HG03175 (cell line): ENCODE data around the gene RETREG3.
"Not testable (repeated sequence)": the region's sequence is repeated elsewhere in the genome, so short reads cannot be mapped to it uniquely, and the experiment has no call there.

Source experiments
- ATAC-seq: cut with Tn5 transposase; IDR thresholded peaks from one replicate; pipeline ENCODE4 v1.9.1; 2021; ENCODE audit warnings: mild to moderate bottlenecking, moderate library complexity; ENCODE audit not compliant: unreplicated experiment

RETREG3 gene

GRCh38 chr17:42613699-42614295, 4.6 kb upstream of the RETREG3 start:
- ATAC-seq: no peak

- ATAC-seq: no peak
Observed at GRCh38 chr17:42612013-42612412, 2.8 kb upstream of the RETREG3 start.

GRCh38 chr17:42609814-42610801, 934 bp upstream of the RETREG3 start:
- ATAC-seq: not testable (repeated sequence)

GRCh38 chr17:42608305-42609181, 631 bp downstream of the RETREG3 start:
- peak; percentile 36 for ATAC-seq

- no peak for ATAC-seq
Observed at GRCh38 chr17:42607769-42608168, 1.4 kb downstream of the RETREG3 start.

- no peak for ATAC-seq
Observed at GRCh38 chr17:42603318-42603717, 5.9 kb downstream of the RETREG3 start.

GRCh38 chr17:42598905-42599304, 10.3 kb downstream of the RETREG3 start:
- no peak for ATAC-seq

GRCh38 chr17:42596386-42596785, 12.8 kb downstream of the RETREG3 start:
- ATAC-seq: no peak

GRCh38 chr17:42591411-42591810, 17.8 kb downstream of the RETREG3 start:
- no peak for ATAC-seq

GRCh38 chr17:42590886-42591285, 18.3 kb downstream of the RETREG3 start:
- no peak for ATAC-seq

- no peak for ATAC-seq
Observed at GRCh38 chr17:42586514-42587230, 22.5 kb downstream of the RETREG3 start.

GRCh38 chr17:42585353-42585752, 23.8 kb downstream of the RETREG3 start:
- ATAC-seq: no peak

- ATAC-seq: no peak
Observed at GRCh38 chr17:42584880-42585279, 24.3 kb downstream of the RETREG3 start.

GRCh38 chr17:42581744-42582270, 27.4 kb downstream of the RETREG3 start:
- ATAC-seq: no peak

- no peak for ATAC-seq
Observed at GRCh38 chr17:42579794-42580551, 29.2 kb downstream of the RETREG3 start.

GRCh38 chr17:42578282-42578869, 30.8 kb downstream of the RETREG3 start:
- peak; percentile 53 for ATAC-seq

GRCh38 chr17:42577532-42578281, 31.5 kb downstream of the RETREG3 start, which contains the start of gene PSMC3IP:
PSMC3IP (minus strand) TSS chr17:42577729; CDS start chr17:42577686, 43 bp downstream.
- ATAC-seq: peak; percentile 75

GRCh38 chr17:42577140-42577531, 32.0 kb downstream of the RETREG3 start:
- ATAC-seq: no peak
